Mesothelial cell of epicardium (in vitro differentiated cells): ENCODE results near the gene RRP8. TPM values are rescaled to one million over a fixed set of nuclear protein-coding genes. Genes with fewer than 3 reads are reported as not detected.

Experiments used
- DNase-seq, 2 experiments: peaks; one replicate each; pipeline ENCODE4 v3.0.0; 2021; ENCODE audit warnings: low spot score in 2 of 2; ENCODE audit not compliant: unreplicated experiment in 2 of 2
- H3K27ac Mint-ChIP-seq: 2 replicates; pipeline ENCODE4 v1.8.0; 2021; ENCODE audit warnings: mixed read lengths
- H3K27me3 Mint-ChIP-seq: 2 replicates; pipeline ENCODE4 v1.8.0; 2021; ENCODE audit warnings: low read depth, mixed read lengths
- H3K36me3 Mint-ChIP-seq: 2 replicates; pipeline ENCODE4 v1.8.0; 2021; ENCODE audit warnings: mixed read lengths
- H3K4me1 Mint-ChIP-seq: 2 replicates; pipeline ENCODE4 v1.8.0; 2021; ENCODE audit warnings: mixed read lengths
- H3K4me3 Mint-ChIP-seq: 2 replicates; pipeline ENCODE4 v1.8.0; 2021; ENCODE audit warnings: mild to moderate bottlenecking, moderate library complexity, mixed read lengths
- H3K9me3 Mint-ChIP-seq: 2 replicates; pipeline ENCODE4 v1.8.0; 2021; ENCODE audit warnings: mixed read lengths
- CTCF ChIP-seq: fragments of 200-600 bp; sonication (generic); IDR thresholded peaks from one replicate; pipeline ENCODE4 v1.5.0; 2021; ENCODE audit warnings: antibody characterized with exemption; ENCODE audit not compliant: unreplicated experiment
- total RNA-seq: library from RNA; stranded (reverse); gene quantifications from 3 replicates; pipeline ENCODE4 v1.2.1, GENCODE V29; 2021

The RRP8 gene
- total RNA-seq, 1 donor from 2014 or later, result 18.6 TPM

GRCh38 chr11:6578134-6578533 is 25.3 kb downstream of the RRP8 start:
- DNase-seq, result no peak
- no peak for TF ChIP-seq CTCF
- Mint-ChIP-seq H3K27ac (no peak overlapping the region), H3K27me3 (no peaks in the 10 kb centered on the region), H3K9me3 (peaks cover 17% of the 10 kb centered on the region), H3K4me1 (peaks cover 12% of the 10 kb centered on the region), H3K4me3 (no peak overlapping the region), H3K36me3 (peaks cover 20% of the 10 kb centered on the region)

GRCh38 chr11:6576471-6577373 is 26.7 kb downstream of the RRP8 start:
- TF ChIP-seq CTCF, result no peak
- Mint-ChIP-seq H3K4me1 (peaks cover 12% of the 10 kb centered on the region), H3K9me3 (peaks cover 5% of the 10 kb centered on the region), H3K36me3 (peaks cover 10% of the 10 kb centered on the region), H3K27ac (peak overlapping the region; percentile 54), H3K27me3 (no peaks in the 10 kb centered on the region), H3K4me3 (no peak overlapping the region)
- no peak for DNase-seq

- Mint-ChIP-seq H3K27me3 (no peaks in the 10 kb centered on the region), H3K4me3 (no peak overlapping the region), H3K27ac (no peak overlapping the region), H3K9me3 (no peaks in the 10 kb centered on the region), H3K4me1 (peaks cover 12% of the 10 kb centered on the region), H3K36me3 (peaks cover 6% of the 10 kb centered on the region)
- no peak for TF ChIP-seq CTCF
- DNase-seq, result no peak
These were observed 28.4 kb downstream of the RRP8 start for GRCh38 chr11:6574816-6575715.

- Mint-ChIP-seq H3K27ac (no peak overlapping the region), H3K27me3 (no peaks in the 10 kb centered on the region), H3K4me3 (no peak overlapping the region), H3K36me3 (peaks cover 10% of the 10 kb centered on the region), H3K9me3 (no peaks in the 10 kb centered on the region), H3K4me1 (peaks cover 9% of the 10 kb centered on the region)
- TF ChIP-seq CTCF, result no peak
- DNase-seq, result no peak
These were observed 31.2 kb downstream of the RRP8 start for GRCh38 chr11:6572215-6572614.

GRCh38 chr11:6571434-6572008 is 31.9 kb downstream of the RRP8 start:
- Mint-ChIP-seq H3K4me1 (peaks cover 2% of the 10 kb centered on the region), H3K4me3 (no peak overlapping the region), H3K27ac (no peak overlapping the region), H3K36me3 (peaks cover 10% of the 10 kb centered on the region), H3K27me3 (no peaks in the 10 kb centered on the region), H3K9me3 (no peaks in the 10 kb centered on the region)
- no peak for DNase-seq
- TF ChIP-seq CTCF, result no peak
